ENCODE results near the gene SNAP91.
A peak's percentile ranks its signal among the peaks of the same experiment; 100 is the strongest.
"Not testable (repeated sequence)": the region's sequence is repeated elsewhere in the genome, so short reads cannot be mapped to it uniquely, and the experiment has no call there.

SNAP91 gene

GRCh38 chr6:83708970-83709747 lies at the start of gene SNAP91:
Gene SNAP91, minus strand, starts transcription at chr6:83709101. Its CDS starts 1,174 bp downstream, at chr6:83707927.
- no peak for DNase-seq

GRCh38 chr6:83758533-83758932 lies 49.6 kb upstream of the SNAP91 start:
- peak; percentile 88 for DNase-seq

GRCh38 chr6:83757021-83757420 lies 48.1 kb upstream of the SNAP91 start:
- no peak for DNase-seq

- no peak for DNase-seq
Observed at GRCh38 chr6:83756565-83756964, 47.7 kb upstream of the SNAP91 start.

- not testable (repeated sequence) for DNase-seq
Observed at GRCh38 chr6:83752375-83752774, 43.5 kb upstream of the SNAP91 start.

- no peak for DNase-seq
Observed at GRCh38 chr6:83741089-83741488, 32.2 kb upstream of the SNAP91 start.

GRCh38 chr6:83735461-83735860 lies 26.6 kb upstream of the SNAP91 start:
- DNase-seq = no peak

- DNase-seq = no peak
Observed at GRCh38 chr6:83729871-83730270, 21.0 kb upstream of the SNAP91 start.

GRCh38 chr6:83722876-83723275 lies 14.0 kb upstream of the SNAP91 start:
- no peak for DNase-seq

- DNase-seq = no peak
Observed at GRCh38 chr6:83717809-83718208, 8.9 kb upstream of the SNAP91 start.

GRCh38 chr6:83711958-83712357 lies 3.1 kb upstream of the SNAP91 start:
- no peak for DNase-seq

GRCh38 chr6:83709748-83710050 lies 798 bp upstream of the SNAP91 start:
- DNase-seq = no peak

- DNase-seq = no peak
Observed at GRCh38 chr6:83708546-83708969, 343 bp downstream of the SNAP91 start.

GRCh38 chr6:83707829-83708545 lies 914 bp downstream of the SNAP91 start:
- no peak for DNase-seq

- no peak for DNase-seq
Observed at GRCh38 chr6:83702749-83703148, 6.2 kb downstream of the SNAP91 start.

GRCh38 chr6:83702077-83702476 lies 6.8 kb downstream of the SNAP91 start:
- DNase-seq = no peak

- no peak for DNase-seq
Observed at GRCh38 chr6:83696674-83697073, 12.2 kb downstream of the SNAP91 start.

GRCh38 chr6:83685481-83685880 lies 23.4 kb downstream of the SNAP91 start:
- no peak for DNase-seq

GRCh38 chr6:83677791-83678190 lies 31.1 kb downstream of the SNAP91 start:
- DNase-seq = no peak

- DNase-seq = no peak
Observed at GRCh38 chr6:83637953-83638352, 70.9 kb downstream of the SNAP91 start.

- DNase-seq = no peak
Observed at GRCh38 chr6:83636800-83637199, 72.1 kb downstream of the SNAP91 start.

GRCh38 chr6:83633609-83634008 lies 75.3 kb downstream of the SNAP91 start:
- DNase-seq = no peak

- no peak for DNase-seq
Observed at GRCh38 chr6:83633149-83633548, 75.8 kb downstream of the SNAP91 start.

GRCh38 chr6:83629908-83630307 lies 79.0 kb downstream of the SNAP91 start:
- not testable (repeated sequence) for DNase-seq
